Measurements from ENCODE around the gene DGKZ. TPM values are rescaled to one million over a fixed set of nuclear protein-coding genes. Genes with fewer than 3 reads are reported as not detected.

Gene DGKZ
- total and polyA plus RNA-seq, 2 of the 13 experiments (the other 11 are each of a cell fraction or from before 2014, with no cell fraction given): 15.8 to 20.7 TPM

DNA sequence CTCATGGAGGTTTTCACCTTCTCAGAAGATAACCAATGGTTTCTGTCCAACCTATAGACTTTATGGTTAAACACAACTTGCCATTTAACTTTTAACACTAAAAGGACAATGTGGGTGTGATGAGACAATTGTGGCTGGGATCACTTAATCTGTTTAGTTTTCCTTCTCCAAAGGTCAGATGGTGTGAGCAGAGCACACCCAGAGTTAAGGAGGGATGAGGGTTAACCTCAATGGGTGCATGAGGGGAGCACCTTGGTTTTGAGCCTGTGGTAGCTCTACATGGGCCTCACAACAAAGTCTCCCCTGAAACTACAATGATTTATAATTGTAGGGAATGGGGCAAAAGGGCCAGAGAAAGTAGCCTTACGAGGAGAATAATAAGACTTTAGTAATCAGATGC, 73.2 kb downstream of the DGKZ start:
- ATAC-seq: no peak
- intact Hi-C loops (cut with micrococcal nuclease; ENCODE audit: unreplicated experiment): no loop called here
- Histone ChIP-seq H3K9me3 (ENCODE audit: low read length) (no peaks in the 10 kb centered on the region), H3K9ac (ENCODE audit: insufficient read depth, low read depth, low read length) (no peak overlapping the region), H3K4me2 (ENCODE audit: low read depth, low read length) (no peak overlapping the region), H3K36me3 (replicated peaks in 1 of 2; ENCODE audit: control insufficient read depth in 1 of 2, insufficient read depth in 2 of 2, low read length in 2 of 2) (peaks cover 35 to 62% of the 10 kb centered on the region in 2 experiments), H3K27me3 (ENCODE audit: control insufficient read depth in 1 of 2, insufficient read depth in 2 of 2, low read length in 2 of 2) (no peaks in the 10 kb centered on the region), H3K4me3 (replicated peaks in 1 of 3; ENCODE audit: insufficient read depth in 1 of 3, low read depth in 2 of 3, low read length in 3 of 3) (no peak overlapping the region), H3K27ac (ENCODE audit: extremely low read length, insufficient read depth, low read length) (no peak overlapping the region), H3K79me2 (ENCODE audit: insufficient read depth, low read length) (no peaks in the 10 kb centered on the region), H3K4me1 (ENCODE audit: insufficient read depth, low read length) (peaks cover 13% of the 10 kb centered on the region; the same call in 1 of the 2 replicates), H4K20me1 (ENCODE audit: insufficient read depth, low read length) (0 out of 2 replicates have a peak, but pooled peaks cover 2% of the 10 kb centered on the region), H2AFZ (ENCODE audit: low read length) (no peak overlapping the region)
- DNase-seq (ENCODE audit: low spot score): no peak
- ChIA-PET POLR2A (no interaction called here), CTCF (ENCODE audit: low intra/inter-chr PET ratio, low total read pairs) (no interaction called here)
- no peak for TF ChIP-seq ZNF367 (CRISPR knock-in tag; IDR thresholded peaks at IDR 0.05; ENCODE audit: borderline replicate concordance)
- TF ChIP-seq, protein P1, sequence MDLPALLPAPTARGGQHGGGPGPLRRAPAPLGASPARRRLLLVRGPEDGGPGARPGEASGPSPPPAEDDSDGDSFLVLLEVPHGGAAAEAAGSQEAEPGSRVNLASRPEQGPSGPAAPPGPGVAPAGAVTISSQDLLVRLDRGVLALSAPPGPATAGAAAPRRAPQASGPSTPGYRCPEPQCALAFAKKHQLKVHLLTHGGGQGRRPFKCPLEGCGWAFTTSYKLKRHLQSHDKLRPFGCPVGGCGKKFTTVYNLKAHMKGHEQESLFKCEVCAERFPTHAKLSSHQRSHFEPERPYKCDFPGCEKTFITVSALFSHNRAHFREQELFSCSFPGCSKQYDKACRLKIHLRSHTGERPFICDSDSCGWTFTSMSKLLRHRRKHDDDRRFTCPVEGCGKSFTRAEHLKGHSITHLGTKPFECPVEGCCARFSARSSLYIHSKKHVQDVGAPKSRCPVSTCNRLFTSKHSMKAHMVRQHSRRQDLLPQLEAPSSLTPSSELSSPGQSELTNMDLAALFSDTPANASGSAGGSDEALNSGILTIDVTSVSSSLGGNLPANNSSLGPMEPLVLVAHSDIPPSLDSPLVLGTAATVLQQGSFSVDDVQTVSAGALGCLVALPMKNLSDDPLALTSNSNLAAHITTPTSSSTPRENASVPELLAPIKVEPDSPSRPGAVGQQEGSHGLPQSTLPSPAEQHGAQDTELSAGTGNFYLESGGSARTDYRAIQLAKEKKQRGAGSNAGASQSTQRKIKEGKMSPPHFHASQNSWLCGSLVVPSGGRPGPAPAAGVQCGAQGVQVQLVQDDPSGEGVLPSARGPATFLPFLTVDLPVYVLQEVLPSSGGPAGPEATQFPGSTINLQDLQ (CRISPR knock-in tag; IDR thresholded peaks at IDR 0.05): no peak
- TF ChIP-seq, protein P2, sequence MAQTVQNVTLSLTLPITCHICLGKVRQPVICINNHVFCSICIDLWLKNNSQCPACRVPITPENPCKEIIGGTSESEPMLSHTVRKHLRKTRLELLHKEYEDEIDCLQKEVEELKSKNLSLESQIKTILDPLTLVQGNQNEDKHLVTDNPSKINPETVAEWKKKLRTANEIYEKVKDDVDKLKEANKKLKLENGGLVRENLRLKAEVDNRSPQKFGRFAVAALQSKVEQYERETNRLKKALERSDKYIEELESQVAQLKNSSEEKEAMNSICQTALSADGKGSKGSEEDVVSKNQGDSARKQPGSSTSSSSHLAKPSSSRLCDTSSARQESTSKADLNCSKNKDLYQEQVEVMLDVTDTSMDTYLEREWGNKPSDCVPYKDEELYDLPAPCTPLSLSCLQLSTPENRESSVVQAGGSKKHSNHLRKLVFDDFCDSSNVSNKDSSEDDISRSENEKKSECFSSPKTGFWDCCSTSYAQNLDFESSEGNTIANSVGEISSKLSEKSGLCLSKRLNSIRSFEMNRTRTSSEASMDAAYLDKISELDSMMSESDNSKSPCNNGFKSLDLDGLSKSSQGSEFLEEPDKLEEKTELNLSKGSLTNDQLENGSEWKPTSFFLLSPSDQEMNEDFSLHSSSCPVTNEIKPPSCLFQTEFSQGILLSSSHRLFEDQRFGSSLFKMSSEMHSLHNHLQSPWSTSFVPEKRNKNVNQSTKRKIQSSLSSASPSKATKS (CRISPR knock-in tag; IDR thresholded peaks at IDR 0.05): no peak
- no peak for TF ChIP-seq SMARCE1 (IDR thresholded peaks at IDR 0.05; ENCODE audit: borderline replicate concordance)
- no peak for TF ChIP-seq CC2D1A (CRISPR knock-in tag; IDR thresholded peaks at IDR 0.05)
- no peak for TF ChIP-seq ZNF383 (CRISPR knock-in tag; IDR thresholded peaks at IDR 0.05; ENCODE audit: borderline replicate concordance)
- TF ChIP-seq, protein P3, sequence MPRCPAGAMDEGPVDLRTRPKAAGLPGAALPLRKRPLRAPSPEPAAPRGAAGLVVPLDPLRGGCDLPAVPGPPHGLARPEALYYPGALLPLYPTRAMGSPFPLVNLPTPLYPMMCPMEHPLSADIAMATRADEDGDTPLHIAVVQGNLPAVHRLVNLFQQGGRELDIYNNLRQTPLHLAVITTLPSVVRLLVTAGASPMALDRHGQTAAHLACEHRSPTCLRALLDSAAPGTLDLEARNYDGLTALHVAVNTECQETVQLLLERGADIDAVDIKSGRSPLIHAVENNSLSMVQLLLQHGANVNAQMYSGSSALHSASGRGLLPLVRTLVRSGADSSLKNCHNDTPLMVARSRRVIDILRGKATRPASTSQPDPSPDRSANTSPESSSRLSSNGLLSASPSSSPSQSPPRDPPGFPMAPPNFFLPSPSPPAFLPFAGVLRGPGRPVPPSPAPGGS (CRISPR knock-in tag; IDR thresholded peaks at IDR 0.05): no peak
- no peak for TF ChIP-seq FOXO1 (CRISPR knock-in tag; IDR thresholded peaks at IDR 0.05)
- no TSS peak for BruUV-seq (replicated peaks)
- WGBS (ENCODE audit: low lambda C conversion rate): 92% methylated on average over 1 of the region's 1 CpG
- FAIRE-seq: no peak
- in situ Hi-C loops (cut with HindIII; ENCODE audit: extremely low pct_ligation_motif_present, low pct_unique_long_range_greater_than_20kb): no loop called here

Measured in HepG2 (cell line).